IgD-negative memory B cell (primary cell): ENCODE results near the gene KHDRBS1. TPM values are rescaled to one million over a fixed set of nuclear protein-coding genes. Genes with fewer than 3 reads are reported as not detected.

Source experiments
- H3K27ac Mint-ChIP-seq, 3 donors: one replicate each; pipeline ENCODE4 v1.8.0; 2020 to 2022; ENCODE audit warnings: mild to moderate bottlenecking in 3 of 3, mixed read lengths in 3 of 3, moderate library complexity in 1 of 3
- H3K27me3 Mint-ChIP-seq: one replicate; pipeline ENCODE4 v1.8.0; 2021; ENCODE audit warnings: mixed read lengths
- H3K36me3 Mint-ChIP-seq: one replicate; pipeline ENCODE4 v1.8.0; 2020; ENCODE audit warnings: mild to moderate bottlenecking, mixed read lengths
- H3K4me1 Mint-ChIP-seq, 3 donors: one replicate each; pipeline ENCODE4 v1.8.0; 2020 to 2022; ENCODE audit warnings: mixed read lengths in 3 of 3, mild to moderate bottlenecking in 1 of 3
- H3K4me3 Mint-ChIP-seq, 4 donors: one replicate each; pipeline ENCODE4 v1.8.0; 2020 to 2022; ENCODE audit warnings: mild to moderate bottlenecking in 4 of 4, mixed read lengths in 4 of 4, moderate library complexity in 3 of 4
- H3K9me3 Mint-ChIP-seq, 3 donors: one replicate each; pipeline ENCODE4 v1.8.0; 2020 to 2021; ENCODE audit warnings: mixed read lengths in 3 of 3, mild to moderate bottlenecking in 1 of 3
- polyA plus RNA-seq: library from polyadenylated mRNA; unstranded; fragments of 300-500 nt; fragmentation: Illumina TruSeq; gene quantifications from one replicate; pipeline ENCODE4 v1.2.3, GENCODE V29; 2021

Gene KHDRBS1
- polyA plus RNA-seq, 1 donor from 2014 or later: 123 TPM

DNA sequence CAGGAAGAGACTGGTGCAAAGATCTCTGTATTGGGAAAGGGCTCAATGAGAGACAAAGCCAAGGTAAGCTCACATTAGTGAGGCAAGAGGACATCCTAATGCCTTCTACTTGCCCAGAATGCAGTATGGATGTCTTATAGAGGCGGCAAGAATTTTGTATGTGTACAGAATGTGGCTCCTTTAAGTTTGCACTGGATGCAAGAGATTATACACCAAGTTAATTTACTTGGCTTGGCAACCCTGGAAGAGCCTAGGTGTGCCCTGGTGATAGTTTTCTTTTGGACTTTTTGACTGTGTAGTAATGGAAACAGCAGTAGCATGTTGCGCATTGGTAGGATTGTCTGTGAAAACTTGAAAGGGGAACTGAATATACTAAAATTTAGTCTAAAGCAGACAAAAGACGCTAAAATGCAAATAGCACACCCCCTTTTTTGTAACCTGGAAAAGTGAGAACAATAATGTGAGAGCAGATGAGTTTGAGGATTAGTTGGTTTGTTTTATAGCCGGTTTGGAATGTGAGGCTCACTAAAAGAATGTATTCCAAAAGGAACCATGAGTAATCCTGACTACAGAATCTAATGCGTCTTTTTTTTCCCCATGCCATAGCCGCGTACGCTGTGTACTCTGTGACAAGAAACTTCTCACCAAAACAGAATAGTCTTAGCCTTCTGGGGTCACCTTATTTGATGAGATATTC is 18.1 kb downstream of the KHDRBS1 start:
- no peaks in the 10 kb centered on the region for H3K9me3 Mint-ChIP-seq
- H3K4me3 Mint-ChIP-seq: no peak overlapping the region
- peak overlapping the region in 1 of 3 donors; percentile 69 for H3K27ac Mint-ChIP-seq
- no peaks in the 10 kb centered on the region for H3K36me3 Mint-ChIP-seq
- H3K4me1 Mint-ChIP-seq: peaks cover 21 to 32% (median 30%) of the 10 kb centered on the region in 3 donors
- H3K27me3 Mint-ChIP-seq: no peaks in the 10 kb centered on the region

DNA sequence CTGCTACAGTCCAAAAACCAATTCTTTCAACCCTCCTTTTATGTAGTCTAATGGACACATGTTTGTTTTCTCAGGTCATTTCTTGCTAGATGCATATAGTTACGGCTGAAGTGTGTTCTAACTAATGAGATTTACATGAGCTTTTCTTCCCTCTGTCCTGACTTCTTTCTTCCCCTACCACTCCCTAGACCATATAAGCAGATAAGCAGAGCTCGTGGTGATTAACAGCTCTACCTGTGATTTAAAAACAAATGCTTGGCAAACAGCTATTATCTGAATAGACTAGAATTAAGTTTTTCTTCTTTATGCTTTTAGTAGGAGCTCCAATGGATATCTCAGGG is 18.6 kb downstream of the KHDRBS1 start:
- Mint-ChIP-seq H3K27me3 (no peaks in the 10 kb centered on the region), H3K4me1 (peaks cover 15 to 28% (median 26%) of the 10 kb centered on the region in 3 donors), H3K9me3 (no peaks in the 10 kb centered on the region), H3K27ac (peak overlapping the region in 1 of 3 donors; percentile 69), H3K36me3 (no peaks in the 10 kb centered on the region), H3K4me3 (no peak overlapping the region)

DNA sequence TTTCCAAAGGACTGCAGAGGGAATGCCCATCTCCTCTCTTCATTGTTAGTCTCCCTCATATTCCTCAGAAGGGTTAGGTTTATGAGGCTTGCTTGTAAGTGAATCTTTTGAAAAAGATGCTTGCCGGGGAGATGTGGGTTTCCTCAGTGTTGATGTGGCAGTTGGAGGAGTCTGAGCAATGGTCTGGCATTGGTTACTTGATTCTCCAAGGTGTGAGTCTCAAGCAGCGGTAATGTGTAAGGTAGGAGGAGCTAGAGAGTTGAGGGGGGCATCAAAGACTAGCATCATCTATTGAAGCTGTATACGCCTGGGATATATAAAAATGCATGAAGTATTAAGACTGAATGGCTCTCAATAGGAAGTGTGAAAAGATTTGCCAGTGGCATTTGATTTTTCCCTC is 21.5 kb downstream of the KHDRBS1 start:
- Mint-ChIP-seq H3K4me3 (no peak overlapping the region), H3K9me3 (no peaks in the 10 kb centered on the region), H3K27me3 (no peaks in the 10 kb centered on the region), H3K4me1 (peaks cover 5 to 16% (median 12%) of the 10 kb centered on the region in 3 donors), H3K27ac (peak overlapping the region in 1 of 3 donors; percentile 35), H3K36me3 (peaks cover 4% of the 10 kb centered on the region)

DNA sequence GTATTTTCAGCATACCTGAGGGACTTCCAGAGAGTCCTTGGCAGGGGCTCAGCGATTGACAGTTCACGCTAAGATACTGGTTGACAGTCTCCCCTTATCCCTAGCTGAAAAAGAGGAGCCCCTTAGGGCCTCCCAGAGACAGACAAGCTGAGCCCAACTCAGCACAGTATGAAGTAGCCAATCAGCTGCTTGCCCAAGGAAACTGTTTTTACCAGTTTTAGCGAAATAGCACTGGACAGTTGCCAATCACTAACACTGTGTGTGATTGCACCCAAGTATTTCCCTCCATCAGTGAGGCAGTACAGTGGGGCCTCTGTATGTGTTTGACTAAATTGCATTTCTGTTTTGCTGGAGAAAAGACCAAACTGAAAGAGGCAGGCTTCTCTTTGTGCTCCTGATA is 27.0 kb downstream of the KHDRBS1 start:
- peaks cover 6% of the 10 kb centered on the region for H3K36me3 Mint-ChIP-seq
- peaks cover 0 to 4% (median 0%) of the 10 kb centered on the region in 3 donors for H3K4me1 Mint-ChIP-seq

DNA sequence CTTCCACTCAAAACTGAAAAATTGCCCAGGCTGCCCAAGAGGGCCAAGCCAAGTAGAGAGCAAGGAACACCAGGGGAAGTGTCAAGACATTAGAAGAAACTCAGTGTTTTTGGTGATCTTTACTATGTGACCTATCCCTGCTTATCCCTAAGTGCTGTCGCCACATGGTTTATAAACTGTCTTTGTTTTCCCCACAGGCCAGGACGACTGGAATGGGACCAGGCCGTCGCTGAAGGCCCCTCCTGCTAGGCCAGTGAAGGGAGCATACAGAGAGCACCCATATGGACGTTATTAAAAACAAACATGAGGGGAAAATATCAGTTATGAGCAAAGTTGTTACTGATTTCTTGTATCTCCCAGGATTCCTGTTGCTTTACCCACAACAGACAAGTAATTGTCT is 28.7 kb downstream of the KHDRBS1 start:
- H3K4me3 Mint-ChIP-seq: no peak overlapping the region
- H3K27ac Mint-ChIP-seq: no peak overlapping the region
- no peaks in the 10 kb centered on the region for H3K27me3 Mint-ChIP-seq
- H3K4me1 Mint-ChIP-seq: peaks cover 0 to 4% (median 0%) of the 10 kb centered on the region in 3 donors
- no peaks in the 10 kb centered on the region for H3K9me3 Mint-ChIP-seq
- H3K36me3 Mint-ChIP-seq: peaks cover 6% of the 10 kb centered on the region

More for the DNA sequence above, 27.0 kb downstream of the KHDRBS1 start:
- H3K4me3 Mint-ChIP-seq: no peak overlapping the region
- no peak overlapping the region for H3K27ac Mint-ChIP-seq
- no peaks in the 10 kb centered on the region for H3K9me3 Mint-ChIP-seq
- no peaks in the 10 kb centered on the region for H3K27me3 Mint-ChIP-seq

DNA sequence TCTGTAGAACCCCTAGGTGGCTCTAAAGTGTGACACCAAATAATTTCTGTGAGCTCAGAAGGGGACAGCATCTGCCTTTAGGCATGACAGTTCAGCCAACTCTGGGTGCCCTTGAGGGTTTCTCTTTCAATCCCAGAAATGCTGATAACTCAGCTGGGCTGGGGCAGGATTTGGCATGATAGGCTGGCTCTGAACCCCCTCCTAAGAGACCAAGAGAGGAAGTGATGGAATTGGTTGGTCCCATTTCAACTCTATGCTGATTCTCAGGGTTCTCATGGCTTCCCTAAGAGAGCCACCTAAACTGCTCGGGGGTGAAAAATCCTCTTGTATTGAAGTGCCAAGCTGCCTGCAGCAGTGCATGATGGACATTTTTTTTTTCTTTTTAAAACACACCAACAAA is 30.6 kb downstream of the KHDRBS1 start:
- H3K36me3 Mint-ChIP-seq: peaks cover 6% of the 10 kb centered on the region
- H3K27me3 Mint-ChIP-seq: no peaks in the 10 kb centered on the region
- no peak overlapping the region for H3K27ac Mint-ChIP-seq
- H3K9me3 Mint-ChIP-seq: no peaks in the 10 kb centered on the region
- H3K4me1 Mint-ChIP-seq: peaks cover 0 to 4% (median 1%) of the 10 kb centered on the region in 3 donors
- H3K4me3 Mint-ChIP-seq: no peak overlapping the region

DNA sequence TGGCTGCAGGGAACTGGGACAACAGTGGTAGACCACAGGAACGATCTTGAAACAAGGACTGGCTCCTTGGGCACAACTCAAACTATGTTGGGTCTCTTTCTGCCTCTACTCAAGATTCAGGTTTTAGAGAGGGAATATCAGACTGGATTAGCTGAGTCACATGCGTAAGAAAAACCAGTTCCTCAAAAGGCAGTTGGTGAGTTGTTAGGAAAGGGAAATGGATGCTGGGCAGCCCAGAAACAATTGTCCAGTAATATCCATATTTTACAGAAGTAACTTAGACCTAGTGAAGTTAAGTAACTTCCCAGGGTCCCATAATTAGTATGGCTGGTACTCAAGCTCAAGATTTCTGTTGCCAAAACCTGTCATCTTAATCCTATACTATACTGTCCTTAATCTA is 32.1 kb downstream of the KHDRBS1 start:
- Mint-ChIP-seq H3K27ac (no peak overlapping the region), H3K36me3 (peaks cover 2% of the 10 kb centered on the region), H3K4me1 (peaks cover 4 to 6% (median 4%) of the 10 kb centered on the region in 3 donors), H3K9me3 (no peaks in the 10 kb centered on the region), H3K27me3 (no peaks in the 10 kb centered on the region), H3K4me3 (no peak overlapping the region)

DNA sequence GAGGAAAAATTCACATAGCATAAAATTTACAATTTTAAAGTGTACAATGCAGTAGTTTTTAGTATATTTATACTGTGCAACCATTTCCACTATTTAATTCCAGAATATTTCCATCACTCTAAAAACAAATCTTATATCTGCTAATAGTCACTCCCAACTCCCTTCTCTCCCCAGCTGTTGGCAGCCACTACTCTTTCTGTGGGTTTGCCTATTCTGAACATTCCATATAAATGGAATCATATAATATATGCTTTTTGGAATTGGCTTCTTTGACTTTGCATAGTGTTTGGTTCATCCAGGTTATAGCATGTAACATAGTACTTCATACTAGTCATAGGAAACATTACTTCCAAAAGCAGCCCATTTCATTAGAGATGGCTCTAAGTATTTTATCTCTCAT is 34.0 kb downstream of the KHDRBS1 start:
- H3K36me3 Mint-ChIP-seq: peaks cover 2% of the 10 kb centered on the region
- H3K4me1 Mint-ChIP-seq: peaks cover 0 to 6% (median 4%) of the 10 kb centered on the region in 3 donors
- no peaks in the 10 kb centered on the region for H3K9me3 Mint-ChIP-seq
- H3K27me3 Mint-ChIP-seq: no peaks in the 10 kb centered on the region
- peak overlapping the region in 1 of 3 donors; percentile 45 for H3K27ac Mint-ChIP-seq
- no peak overlapping the region for H3K4me3 Mint-ChIP-seq

DNA sequence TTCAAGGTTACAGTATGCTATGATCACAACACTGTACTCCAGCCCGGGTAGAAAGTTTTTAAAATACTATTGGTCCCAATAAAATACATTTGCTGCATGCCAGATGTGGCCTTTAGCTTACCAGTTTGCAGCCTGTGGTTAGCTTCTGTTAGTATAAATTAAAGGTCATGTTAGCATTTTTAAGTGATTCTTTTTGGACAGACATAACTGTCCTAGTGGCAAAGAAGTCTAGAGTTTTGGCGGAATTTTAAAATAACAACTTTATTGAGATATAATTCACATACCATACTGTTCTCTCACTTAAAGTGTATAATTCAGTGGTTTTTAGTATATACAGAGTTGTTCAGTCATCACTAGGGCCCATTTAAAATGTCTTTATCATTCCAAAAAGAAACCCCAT is 34.8 kb downstream of the KHDRBS1 start:
- peak overlapping the region in 2 of 3 donors; percentile 41 to 74 for H3K27ac Mint-ChIP-seq
- no peaks in the 10 kb centered on the region for H3K9me3 Mint-ChIP-seq
- peaks cover 0 to 6% (median 4%) of the 10 kb centered on the region in 3 donors for H3K4me1 Mint-ChIP-seq
- peaks cover 2% of the 10 kb centered on the region for H3K36me3 Mint-ChIP-seq
- H3K4me3 Mint-ChIP-seq: no peak overlapping the region
- H3K27me3 Mint-ChIP-seq: no peaks in the 10 kb centered on the region

DNA sequence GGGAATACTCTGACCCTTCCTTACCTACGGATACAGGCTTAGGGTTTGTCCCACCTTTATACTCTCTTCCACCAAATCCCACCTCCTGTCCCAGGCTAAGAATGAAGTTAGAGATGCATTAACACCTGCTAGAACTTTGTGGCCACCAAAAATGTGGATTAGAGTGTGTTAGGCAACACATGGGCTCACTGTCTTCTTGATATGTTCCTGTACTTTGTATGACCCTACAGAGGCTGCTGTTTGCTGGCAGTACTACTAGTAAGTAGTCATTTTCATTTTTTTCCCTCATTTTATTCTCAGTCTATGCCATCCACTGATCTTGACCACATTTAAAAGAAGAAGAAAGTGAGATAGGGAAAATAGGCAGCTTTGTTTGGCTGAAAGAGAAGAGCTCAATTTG is 38.0 kb downstream of the KHDRBS1 start:
- H3K36me3 Mint-ChIP-seq: peaks cover 3% of the 10 kb centered on the region
- peaks cover 0 to 6% (median 4%) of the 10 kb centered on the region in 3 donors for H3K4me1 Mint-ChIP-seq
- no peak overlapping the region for H3K4me3 Mint-ChIP-seq
- no peaks in the 10 kb centered on the region for H3K27me3 Mint-ChIP-seq
- no peak overlapping the region for H3K27ac Mint-ChIP-seq
- no peaks in the 10 kb centered on the region for H3K9me3 Mint-ChIP-seq

DNA sequence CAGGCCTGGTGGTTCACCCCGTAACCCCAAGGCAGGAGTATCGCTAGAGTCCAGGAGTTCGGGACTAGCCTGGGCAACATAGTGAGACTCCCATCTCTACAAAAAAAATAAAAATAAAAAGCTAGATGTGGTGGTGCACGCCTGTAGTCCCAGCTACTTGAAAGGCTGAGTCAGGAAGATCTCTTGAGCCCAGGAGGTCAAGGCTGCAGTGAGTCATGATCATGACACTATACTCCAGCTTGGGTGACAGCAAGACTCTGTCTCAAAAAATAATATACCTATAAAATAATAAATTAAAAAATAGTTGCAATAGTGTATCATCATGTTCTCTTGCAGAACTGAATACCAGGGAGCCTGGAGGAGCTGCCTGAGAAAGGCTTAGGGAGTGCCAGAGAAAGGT is 39.2 kb downstream of the KHDRBS1 start:
- no peak overlapping the region for H3K27ac Mint-ChIP-seq
- no peaks in the 10 kb centered on the region for H3K9me3 Mint-ChIP-seq
- H3K36me3 Mint-ChIP-seq: peaks cover 3% of the 10 kb centered on the region
- H3K4me3 Mint-ChIP-seq: no peak overlapping the region
- peaks cover 0 to 6% (median 4%) of the 10 kb centered on the region in 3 donors for H3K4me1 Mint-ChIP-seq
- H3K27me3 Mint-ChIP-seq: no peaks in the 10 kb centered on the region

DNA sequence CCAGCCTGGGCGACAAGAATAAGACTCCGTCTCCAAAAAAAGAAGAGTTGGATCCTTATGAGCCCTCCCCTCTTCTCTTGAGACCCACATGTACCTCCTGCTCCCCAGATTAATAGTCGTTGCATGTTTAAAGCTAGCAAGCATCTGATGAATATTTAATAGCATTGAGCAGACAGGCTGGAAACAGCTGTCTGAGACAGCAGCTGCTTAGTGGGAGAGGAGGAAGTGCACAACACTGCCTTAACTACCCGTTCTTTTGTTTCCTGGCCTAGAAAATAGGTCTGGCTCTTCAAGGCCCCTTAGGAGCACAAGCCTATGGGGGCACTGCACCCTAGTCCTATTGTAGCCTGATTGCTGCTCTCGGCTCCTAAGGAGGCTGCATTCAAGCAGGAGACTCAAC is 41.7 kb downstream of the KHDRBS1 start:
- no peaks in the 10 kb centered on the region for H3K4me1 Mint-ChIP-seq
- peaks cover 5% of the 10 kb centered on the region for H3K36me3 Mint-ChIP-seq
- no peak overlapping the region for H3K4me3 Mint-ChIP-seq
- H3K27ac Mint-ChIP-seq: no peak overlapping the region
- no peaks in the 10 kb centered on the region for H3K27me3 Mint-ChIP-seq
- H3K9me3 Mint-ChIP-seq: no peaks in the 10 kb centered on the region

DNA sequence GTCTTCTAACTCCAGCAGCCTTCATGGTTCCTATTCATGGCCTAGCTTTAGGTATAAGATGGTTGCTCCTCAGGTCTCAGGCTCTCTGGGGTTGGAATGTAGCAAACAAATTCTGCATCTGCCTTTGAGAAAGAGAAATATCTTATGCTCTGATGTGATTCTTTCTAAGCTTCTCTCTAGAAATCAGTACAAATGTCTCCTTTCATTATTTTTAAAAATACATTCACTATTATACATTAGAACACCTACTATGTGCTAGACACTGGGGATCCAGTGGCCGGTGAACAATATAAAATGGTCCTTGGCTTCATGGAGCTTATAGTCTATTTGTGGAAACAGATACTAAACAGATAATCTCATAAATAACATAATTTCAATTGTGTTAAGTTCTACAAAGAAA is 42.9 kb downstream of the KHDRBS1 start:
- Mint-ChIP-seq H3K4me3 (no peak overlapping the region), H3K27ac (peak overlapping the region in 1 of 3 donors; percentile 31), H3K9me3 (no peaks in the 10 kb centered on the region), H3K27me3 (no peaks in the 10 kb centered on the region), H3K36me3 (peaks cover 5% of the 10 kb centered on the region), H3K4me1 (no peaks in the 10 kb centered on the region)

DNA sequence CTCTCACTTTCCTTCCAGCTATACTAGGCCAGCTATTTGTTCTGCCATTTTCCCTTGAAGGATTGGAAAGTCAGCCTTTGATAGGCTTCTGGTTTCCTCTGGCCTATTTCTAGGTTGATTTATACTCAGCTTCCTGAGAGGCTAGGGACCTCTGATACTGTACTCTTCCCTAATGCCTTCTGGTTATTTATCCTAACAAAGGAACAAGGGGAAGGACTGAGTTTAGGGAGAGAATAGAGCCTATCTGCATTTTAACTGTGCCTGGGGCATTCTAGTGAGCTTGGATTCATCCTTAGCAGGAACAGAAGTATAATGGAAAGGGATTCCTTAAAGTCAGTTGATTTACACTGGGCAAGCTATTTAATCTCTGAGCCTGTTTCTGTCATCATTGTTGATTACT is 47.2 kb downstream of the KHDRBS1 start:
- Mint-ChIP-seq H3K27ac (no peak overlapping the region), H3K36me3 (peaks cover 4% of the 10 kb centered on the region), H3K4me3 (no peak overlapping the region), H3K4me1 (peaks cover 0 to 5% (median 3%) of the 10 kb centered on the region in 3 donors), H3K9me3 (no peaks in the 10 kb centered on the region), H3K27me3 (no peaks in the 10 kb centered on the region)

DNA sequence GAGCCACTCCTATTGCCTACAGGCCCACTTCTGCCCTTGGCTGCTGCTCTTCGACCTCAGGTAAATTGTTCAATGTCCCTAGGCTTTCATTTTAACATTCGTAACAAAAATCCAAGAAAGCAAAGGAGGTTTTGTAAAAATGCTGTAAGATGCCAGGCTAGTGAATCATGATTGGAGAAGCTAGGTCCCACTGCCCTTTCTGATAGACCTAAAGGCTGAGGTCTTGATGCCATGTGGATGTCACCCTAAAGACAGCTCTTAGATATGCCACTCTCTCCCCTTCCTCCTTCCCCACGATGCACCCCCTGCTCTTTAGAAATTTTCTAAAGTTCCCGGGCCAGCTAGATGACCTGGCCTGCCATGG is 49.2 kb downstream of the KHDRBS1 start:
- Mint-ChIP-seq H3K36me3 (peaks cover 4% of the 10 kb centered on the region), H3K4me3 (no peak overlapping the region), H3K9me3 (no peaks in the 10 kb centered on the region), H3K27me3 (no peaks in the 10 kb centered on the region), H3K27ac (no peak overlapping the region), H3K4me1 (peaks cover 5 to 13% (median 6%) of the 10 kb centered on the region in 3 donors)

DNA sequence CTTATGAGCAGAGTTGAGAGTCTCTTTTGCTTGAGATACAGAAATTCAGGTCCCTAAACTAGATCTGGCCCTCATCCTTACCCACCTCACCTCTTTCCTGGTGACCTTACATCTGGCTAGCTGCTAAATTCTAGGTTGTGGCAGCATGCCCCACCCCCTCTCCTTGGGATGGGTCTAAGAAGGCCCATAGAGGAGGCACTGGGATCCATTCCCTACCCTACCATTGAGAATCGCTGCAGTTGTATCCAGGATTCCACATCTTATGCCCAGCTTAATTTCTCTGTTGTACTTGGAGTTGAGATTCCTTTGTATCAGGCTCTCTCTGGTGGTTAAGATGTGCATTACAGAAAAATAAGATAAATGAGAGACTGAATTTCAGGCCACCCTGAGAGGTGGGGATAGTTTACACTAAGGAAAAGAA is 49.6 kb downstream of the KHDRBS1 start:
- Mint-ChIP-seq H3K9me3 (no peaks in the 10 kb centered on the region), H3K27me3 (no peaks in the 10 kb centered on the region), H3K4me3 (no peak overlapping the region), H3K4me1 (peaks cover 5 to 13% (median 6%) of the 10 kb centered on the region in 3 donors), H3K36me3 (peaks cover 4% of the 10 kb centered on the region), H3K27ac (peak overlapping the region in 2 of 3 donors; percentile 3 to 37)
